A549 (cell line): ENCODE results near the gene MAN2A2.

Source experiments
- CBX8 ChIP-seq: fragments of 200-600 bp; sonication (generic); IDR thresholded peaks from 2 replicates; pipeline ENCODE4 v1.6.1; 2016
- JUNB ChIP-seq: fragments of >200 bp; sonication (Bioruptor Twin); formaldehyde crosslinking; IDR thresholded peaks from 2 replicates; pipeline ENCODE4 v1.6.1; 2016
- KDM5A ChIP-seq: fragments of 200-600 bp; sonication (generic); IDR thresholded peaks from 2 replicates; pipeline ENCODE4 v1.6.1; 2016; ENCODE audit warnings: antibody characterized with exemption, mild to moderate bottlenecking
- MAFK ChIP-seq: fragments of 450-650 bp; IDR thresholded peaks from 2 replicates; pipeline ENCODE4 v1.6.1; 2014; ENCODE audit not compliant: partially characterized antibody
- POLR2A ChIP-seq: IDR thresholded peaks from 2 replicates; pipeline ENCODE4 v1.6.1; 2012; ENCODE audit warnings: mild to moderate bottlenecking, low read length
- RAD21 ChIP-seq, 2 experiments: fragments of >200 bp in 1 of 2; sonication (Bioruptor Twin) in 1 of 2; formaldehyde crosslinking in 1 of 2; IDR thresholded peaks in 1 of 2; conservative IDR thresholded peaks in 1 of 2; 2 replicates in 1 of 2; 3 replicates in 1 of 2; pipeline ENCODE4 v1.6.1; 2012 to 2018; ENCODE audit warnings: inconsistent platforms in 1 of 2
- TF ChIP-seq, protein P1 (sequence below): fragments of >200 bp; sonication (Bioruptor Twin); formaldehyde crosslinking; IDR thresholded peaks from 3 replicates; pipeline ENCODE4 v1.5.1; 2016

DNA sequence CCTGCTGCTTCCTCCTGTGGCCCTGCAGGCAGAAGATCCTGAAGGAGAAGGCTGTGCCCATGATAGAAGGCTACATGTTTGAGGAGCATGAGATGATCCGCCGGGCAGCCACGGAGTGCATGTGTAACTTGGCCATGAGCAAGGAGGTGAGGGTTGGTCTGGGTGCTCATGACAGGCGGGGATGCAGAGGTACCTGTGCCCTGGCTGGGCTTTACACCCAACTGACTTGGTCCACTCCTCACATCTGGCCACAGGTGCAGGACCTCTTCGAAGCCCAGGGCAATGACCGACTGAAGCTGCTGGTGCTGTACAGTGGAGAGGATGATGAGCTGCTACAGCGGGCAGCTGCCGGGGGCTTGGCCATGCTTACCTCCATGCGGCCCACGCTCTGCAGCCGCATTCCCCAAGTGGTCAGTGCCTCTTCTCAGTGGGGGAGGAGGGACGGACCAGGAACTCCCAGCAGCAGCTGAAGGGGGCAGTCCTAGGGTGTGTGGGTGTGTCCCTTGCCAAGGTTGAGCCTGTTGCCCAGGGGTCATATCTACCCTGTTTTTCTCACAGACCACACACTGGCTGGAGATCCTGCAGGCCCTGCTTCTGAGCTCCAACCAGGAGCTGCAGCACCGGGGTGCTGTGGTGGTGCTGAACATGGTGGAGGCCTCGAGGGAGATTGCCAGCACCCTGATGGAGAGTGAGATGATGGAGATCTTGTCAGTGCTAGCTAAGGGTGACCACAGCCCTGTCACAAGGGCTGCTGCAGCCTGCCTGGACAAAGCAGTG lies 50.0 kb downstream of the MAN2A2 start:
- TF ChIP-seq RAD21 (conservative IDR thresholded peaks at IDR 0.05 in 1 of 2, IDR thresholded peaks at IDR 0.05 in 1 of 2) (no peak), JUNB (no peak), POLR2A (no peak), CBX8 (no peak), MAFK (no peak), KDM5A (no peak)
- TF ChIP-seq, protein P1, sequence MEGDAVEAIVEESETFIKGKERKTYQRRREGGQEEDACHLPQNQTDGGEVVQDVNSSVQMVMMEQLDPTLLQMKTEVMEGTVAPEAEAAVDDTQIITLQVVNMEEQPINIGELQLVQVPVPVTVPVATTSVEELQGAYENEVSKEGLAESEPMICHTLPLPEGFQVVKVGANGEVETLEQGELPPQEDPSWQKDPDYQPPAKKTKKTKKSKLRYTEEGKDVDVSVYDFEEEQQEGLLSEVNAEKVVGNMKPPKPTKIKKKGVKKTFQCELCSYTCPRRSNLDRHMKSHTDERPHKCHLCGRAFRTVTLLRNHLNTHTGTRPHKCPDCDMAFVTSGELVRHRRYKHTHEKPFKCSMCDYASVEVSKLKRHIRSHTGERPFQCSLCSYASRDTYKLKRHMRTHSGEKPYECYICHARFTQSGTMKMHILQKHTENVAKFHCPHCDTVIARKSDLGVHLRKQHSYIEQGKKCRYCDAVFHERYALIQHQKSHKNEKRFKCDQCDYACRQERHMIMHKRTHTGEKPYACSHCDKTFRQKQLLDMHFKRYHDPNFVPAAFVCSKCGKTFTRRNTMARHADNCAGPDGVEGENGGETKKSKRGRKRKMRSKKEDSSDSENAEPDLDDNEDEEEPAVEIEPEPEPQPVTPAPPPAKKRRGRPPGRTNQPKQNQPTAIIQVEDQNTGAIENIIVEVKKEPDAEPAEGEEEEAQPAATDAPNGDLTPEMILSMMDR = no peak
